Spleen (tissue), 11 donors: Measurements from ENCODE around the gene TDRD12. TPM values are rescaled to one million over a fixed set of nuclear protein-coding genes. Genes with fewer than 3 reads are reported as not detected.

ENCODE experiments used
- DNase-seq: peaks from one replicate; pipeline ENCODE4 v3.0.0-alpha.2; 2020
- H3K27ac ChIP-seq, 8 donors: fragments of 200-600 bp; sonication (generic) in 7 of 8; 1 replicate in 4 of 8; 2 replicates in 4 of 8; pipeline versions ENCODE4 v1.5.0 to v1.8.0; 2016 to 2021; ENCODE audit warnings: inconsistent platforms in 4 of 8, mild to moderate bottlenecking in 4 of 8, moderate library complexity in 1 of 8
- H3K27me3 ChIP-seq, 7 donors: fragments of 200-600 bp; sonication (generic) in 6 of 7; replicated peaks in 1 of 7; 1 replicate in 4 of 7; 2 replicates in 3 of 7; pipeline versions ENCODE4 v1.5.0 to v1.8.0; 2016 to 2021; ENCODE audit warnings: inconsistent platforms in 3 of 7, mild to moderate bottlenecking in 1 of 7
- H3K36me3 ChIP-seq, 6 donors: fragments of 200-600 bp; sonication (generic) in 5 of 6; 1 replicate in 4 of 6; 2 replicates in 2 of 6; pipeline versions ENCODE4 v1.5.0 to v1.8.0; 2016 to 2021; ENCODE audit warnings: inconsistent platforms in 2 of 6
- H3K4me1 ChIP-seq, 6 donors: fragments of 200-600 bp; sonication (generic) in 5 of 6; 1 replicate in 3 of 6; 2 replicates in 3 of 6; pipeline versions ENCODE4 v1.5.0 to v1.8.0; 2016 to 2021; ENCODE audit warnings: inconsistent platforms in 3 of 6
- H3K4me3 ChIP-seq, 8 donors: fragments of 200-600 bp; sonication (generic) in 7 of 8; 1 replicate in 4 of 8; 2 replicates in 4 of 8; pipeline versions ENCODE4 v1.5.0 to v1.8.0; 2016 to 2021; ENCODE audit warnings: inconsistent platforms in 4 of 8, mild to moderate bottlenecking in 4 of 8, moderate library complexity in 2 of 8
- H3K9me3 ChIP-seq, 8 donors: fragments of 200-600 bp; sonication (generic) in 7 of 8; 1 replicate in 4 of 8; 2 replicates in 4 of 8; pipeline versions ENCODE4 v1.5.0 to v1.8.0; 2016 to 2021; ENCODE audit warnings: inconsistent platforms in 4 of 8
- CTCF ChIP-seq, 11 experiments: fragments of 200-600 bp in 7 of 11; fragments of 450-650 bp in 4 of 11; sonication (generic) in 4 of 11; IDR thresholded peaks in 8 of 11; conservative IDR thresholded peaks in 3 of 11; 1 replicate in 7 of 11; 2 replicates in 4 of 11; pipeline versions ENCODE4 v1.4.0 to v1.8.0; 2016 to 2021; ENCODE audit warnings: antibody characterized with exemption in 11 of 11, inconsistent platforms in 4 of 11, mild to moderate bottlenecking in 1 of 11
- POLR2A ChIP-seq, 3 donors: fragments of 450-650 bp; IDR thresholded peaks; one replicate each; pipeline ENCODE4 v1.5.1; 2017; ENCODE audit warnings: antibody characterized with exemption in 3 of 3, mild to moderate bottlenecking in 1 of 3
- POLR2AphosphoS5 ChIP-seq, 3 donors: sonication (generic); formaldehyde crosslinking; IDR thresholded peaks; one replicate each; pipeline ENCODE4 v1.5.1; 2017; ENCODE audit warnings: antibody characterized with exemption in 3 of 3
- WGBS, 5 donors: extraction: QIAGEN DNeasy Blood & Tissue Kit in 3 of 5; methylation state at CpG; one replicate each; pipeline versions ENCODE4 v1.1.5 to v1.1.7; 2013 to 2018; 5-methylcytosine and 5-hydroxymethylcytosine counted together
- intact Hi-C: fragments of 100-400 bp; cut with DNase I; formaldehyde crosslinking; loops from one replicate; pipeline ENCODE4 v1.15.0; 2023; ENCODE audit warnings: low total_unique reads
- polyA plus RNA-seq, 3 donors: library from polyadenylated mRNA; stranded (reverse); fragments of 200-250 nt; gene quantifications; one replicate each; pipeline ENCODE4 v1.2.1, GENCODE V29; 2013
- total RNA-seq, 7 donors: library from RNA; depleted of rRNA in 3 of 7; stranded (reverse); fragments of >200 nt in 3 of 7; fragmentation: NEBNext Ultra II Directional in 4 of 7; extraction: Animal tissue kit (Norgen Biotek cat#: 25700) in 4 of 7; gene quantifications; one replicate each; pipeline versions ENCODE4 v1.1.0 to v1.2.1, GENCODE V29; 2016 to 2021
- donor health status: healthy with polysubstance abuse.
- donor health status: DM: no; HTN: no; CAD: no; lungs with moderate emphysema.
- donor health status: DM: no; HTN: no; CAD: no.
- donor health status: Bipolar disorder and iron deficiency.
- donor health status: healthy.
- donor health status: DM: no; HTN: no; CAD: no.
- donor health status: DM: yes; HTN: yes; CAD: no.

TDRD12 gene
- total and polyA plus RNA-seq, 10 donors = 0.03 to 4.3 (median 0.33) TPM; not detected in 4

DNA sequence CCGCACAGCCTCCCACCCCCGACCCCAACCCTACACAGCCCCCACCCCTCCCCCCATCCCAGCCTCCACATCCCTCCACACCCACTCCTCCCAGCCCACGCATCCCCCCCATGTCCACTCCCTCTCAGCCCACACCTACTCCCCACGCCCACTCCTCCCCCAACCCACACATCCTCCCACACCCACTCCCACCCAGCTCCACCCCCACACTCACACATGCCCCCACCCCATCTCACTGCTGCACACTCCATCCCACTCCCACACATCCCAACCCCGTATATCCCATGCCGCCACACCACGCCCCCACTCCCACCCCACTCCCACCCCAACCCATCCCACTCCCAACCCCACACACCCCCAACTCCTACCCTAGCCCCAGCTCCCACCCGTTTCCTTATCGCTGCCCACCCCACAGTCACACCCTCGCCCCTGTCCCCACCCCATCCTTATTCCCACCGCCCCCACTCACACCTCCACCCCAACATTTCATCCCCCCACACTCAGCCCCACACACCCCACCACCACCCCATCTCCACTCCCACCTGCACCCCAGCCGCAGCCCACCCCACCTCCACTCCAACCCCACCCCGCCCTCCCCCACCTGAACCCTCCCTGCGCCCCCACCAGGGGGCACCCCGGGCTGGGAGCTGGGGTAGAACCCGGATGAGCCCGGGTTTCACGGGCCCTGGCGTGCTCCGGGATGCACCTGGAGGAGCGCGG is 809 bp downstream of the TDRD12 start:
- Histone ChIP-seq H3K4me3 (no peak overlapping the region), H3K9me3 (peaks cover 0 to 7% (median under 1%) of the 10 kb centered on the region in 8 donors), H3K4me1 (no peaks in the 10 kb centered on the region), H3K36me3 (peaks cover 0 to 26% (median 2%) of the 10 kb centered on the region in 6 donors), H3K27ac (no peak overlapping the region), H3K27me3 (no peaks in the 10 kb centered on the region)
- WGBS, 5 donors = 91 to 97% (median 96%) methylated on average over 12 to 22 of the region's 22 CpGs
- intact Hi-C loops = no loop called here
- no peak for DNase-seq
- no peak for TF ChIP-seq POLR2AphosphoS5 (IDR thresholded peaks at IDR 0.05)
- TF ChIP-seq CTCF (IDR thresholded peaks at IDR 0.05 in 8 of 11, conservative IDR thresholded peaks at IDR 0.05 in 3 of 11) = no peak
- TF ChIP-seq POLR2A (IDR thresholded peaks at IDR 0.05) = no peak

- TF ChIP-seq POLR2AphosphoS5 (IDR thresholded peaks at IDR 0.05) (no peak), POLR2A (IDR thresholded peaks at IDR 0.05) (no peak)
- intact Hi-C loops = no loop called here
- DNase-seq = no peak
- 95 to 97% (median 96%) methylated on average over 15 to 22 of the region's 22 CpGs for WGBS, 5 donors
- H3K27me3 ChIP-seq = no peaks in the 10 kb centered on the region
- H3K36me3 ChIP-seq = peaks cover 0 to 21% (median 2%) of the 10 kb centered on the region in 6 donors
- H3K4me3 ChIP-seq = no peak overlapping the region
- H3K27ac ChIP-seq = no peak overlapping the region
- no peaks in the 10 kb centered on the region for H3K4me1 ChIP-seq
- H3K9me3 ChIP-seq = peaks cover 0 to 12% (median 4%) of the 10 kb centered on the region in 8 donors
These were observed 1.3 kb downstream of the TDRD12 start for GRCh38 chr19:32720936-32721250.

DNA sequence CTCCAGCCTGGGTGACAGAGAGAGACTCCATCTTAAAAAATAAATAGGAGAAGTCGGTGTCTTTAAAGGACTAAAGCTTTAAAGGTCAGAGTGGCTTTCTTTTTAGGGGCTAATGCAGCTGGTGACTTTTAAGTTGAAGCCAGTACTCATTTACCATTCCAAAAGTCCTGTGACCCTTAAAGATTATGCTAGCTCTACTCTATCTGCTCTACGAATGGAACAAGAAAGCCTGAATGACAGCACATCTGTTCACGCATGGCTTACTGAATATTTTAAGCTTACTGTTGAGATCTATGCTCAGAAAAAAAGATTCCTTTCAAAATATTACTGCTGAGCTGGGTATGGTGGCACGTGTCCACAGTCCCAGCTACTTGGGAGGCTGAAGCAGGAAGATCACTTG is 16.4 kb downstream of the TDRD12 start:
- intact Hi-C loops = no loop called here
- Histone ChIP-seq H3K9me3 (no peaks in the 10 kb centered on the region), H3K36me3 (no peaks in the 10 kb centered on the region), H3K4me1 (no peaks in the 10 kb centered on the region), H3K27me3 (peaks cover 0 to 11% (median 0%) of the 10 kb centered on the region in 7 donors), H3K27ac (no peak overlapping the region), H3K4me3 (no peak overlapping the region)
- no peak for DNase-seq
- TF ChIP-seq POLR2A (IDR thresholded peaks at IDR 0.05) (no peak), POLR2AphosphoS5 (IDR thresholded peaks at IDR 0.05) (no peak), CTCF (IDR thresholded peaks at IDR 0.05 in 8 of 11, conservative IDR thresholded peaks at IDR 0.05 in 3 of 11) (no peak)
- WGBS, 5 donors = 81 to 86% (median 84%) methylated on average over 4 of the region's 4 CpGs

GRCh38 chr19:32743021-32743420 is 23.5 kb downstream of the TDRD12 start:
- H3K4me3 ChIP-seq = no peak overlapping the region
- peaks cover 0 to 25% (median 0%) of the 10 kb centered on the region in 7 donors for H3K27me3 ChIP-seq
- H3K36me3 ChIP-seq = no peaks in the 10 kb centered on the region
- TF ChIP-seq POLR2AphosphoS5 (IDR thresholded peaks at IDR 0.05) (no peak), CTCF (IDR thresholded peaks at IDR 0.05 in 8 of 11, conservative IDR thresholded peaks at IDR 0.05 in 3 of 11) (no peak), POLR2A (IDR thresholded peaks at IDR 0.05) (no peak)
- WGBS, 5 donors = 94 to 100% (median 96%) methylated on average over 9 of the region's 9 CpGs
- no peaks in the 10 kb centered on the region for H3K9me3 ChIP-seq
- intact Hi-C loops = no loop called here
- H3K4me1 ChIP-seq = no peaks in the 10 kb centered on the region
- H3K27ac ChIP-seq = no peak overlapping the region
- DNase-seq = no peak
